Stimulated activated memory B cell treated with anti-CD40 and anti-IgM and Interleukin-4, amounts not matched to agents 10 μg/mL and 1 μg/mL and 100 μg/mL, for 72 hours (primary cell): ENCODE data around the gene PTHLH.

Source experiments
- ATAC-seq: fragments of 150-1000 bp; cut with Tn5 transposase; 2 replicates; pipeline ENCODE4 v1.10.0; 2021
- H3K27ac Mint-ChIP-seq: one replicate; pipeline ENCODE4 v1.8.0; 2022; ENCODE audit warnings: mild to moderate bottlenecking, mixed read lengths
- H3K27me3 Mint-ChIP-seq: one replicate; pipeline ENCODE4 v1.8.0; 2022; ENCODE audit warnings: mixed read lengths
- H3K36me3 Mint-ChIP-seq: one replicate; pipeline ENCODE4 v1.8.0; 2022; ENCODE audit warnings: mixed read lengths
- H3K4me1 Mint-ChIP-seq: one replicate; pipeline ENCODE4 v1.8.0; 2022; ENCODE audit warnings: mixed read lengths
- H3K4me3 Mint-ChIP-seq: one replicate; pipeline ENCODE4 v1.8.0; 2022; ENCODE audit warnings: mild to moderate bottlenecking, moderate library complexity, mixed read lengths
- H3K9me3 Mint-ChIP-seq: one replicate; pipeline ENCODE4 v1.8.0; 2022; ENCODE audit warnings: mixed read lengths

PTHLH gene

GRCh38 chr12:27972721-27973120 is at the start of gene PTHLH:
Gene PTHLH, minus strand, starts transcription at chr12:27972733. Its CDS starts 3,239 bp downstream, at chr12:27969494.
- Mint-ChIP-seq H3K9me3 (no peaks in the 10 kb centered on the region), H3K4me1 (peaks cover 25% of the 10 kb centered on the region), H3K27ac (no peak within 1 kb of the TSS), H3K27me3 (peaks cover 88% of the 10 kb centered on the region), H3K36me3 (no peaks in the 10 kb centered on the region), H3K4me3 (no peak within 1 kb of the TSS)
- ATAC-seq = no peak

GRCh38 chr12:28021704-28022103 is 49.2 kb upstream of the PTHLH start:
- no peaks in the 10 kb centered on the region for H3K9me3 Mint-ChIP-seq
- H3K4me1 Mint-ChIP-seq = no peaks in the 10 kb centered on the region
- no peaks in the 10 kb centered on the region for H3K36me3 Mint-ChIP-seq
- H3K4me3 Mint-ChIP-seq = no peak overlapping the region
- H3K27me3 Mint-ChIP-seq = peaks cover 23% of the 10 kb centered on the region
- no peak overlapping the region for H3K27ac Mint-ChIP-seq
- ATAC-seq = no peak

- no peak for ATAC-seq
- Mint-ChIP-seq H3K27me3 (peaks cover 4% of the 10 kb centered on the region), H3K4me3 (no peak overlapping the region), H3K27ac (no peak overlapping the region), H3K9me3 (no peaks in the 10 kb centered on the region), H3K4me1 (no peaks in the 10 kb centered on the region), H3K36me3 (no peaks in the 10 kb centered on the region)
Measured at GRCh38 chr12:28017873-28018255, 45.3 kb upstream of the PTHLH start.

GRCh38 chr12:28017126-28017872 is 44.8 kb upstream of the PTHLH start:
- ATAC-seq = peak; percentile 37
- no peaks in the 10 kb centered on the region for H3K4me1 Mint-ChIP-seq

GRCh38 chr12:28015165-28015564 is 42.6 kb upstream of the PTHLH start:
- H3K36me3 Mint-ChIP-seq = no peaks in the 10 kb centered on the region
- H3K27me3 Mint-ChIP-seq = no peaks in the 10 kb centered on the region
- ATAC-seq = no peak
- H3K27ac Mint-ChIP-seq = no peak overlapping the region
- no peak overlapping the region for H3K4me3 Mint-ChIP-seq
- no peaks in the 10 kb centered on the region for H3K9me3 Mint-ChIP-seq
- no peaks in the 10 kb centered on the region for H3K4me1 Mint-ChIP-seq

More at GRCh38 chr12:28017126-28017872, 44.8 kb upstream of the PTHLH start:
- H3K27me3 Mint-ChIP-seq = no peaks in the 10 kb centered on the region
- no peaks in the 10 kb centered on the region for H3K9me3 Mint-ChIP-seq
- H3K36me3 Mint-ChIP-seq = no peaks in the 10 kb centered on the region
- H3K27ac Mint-ChIP-seq = no peak overlapping the region
- H3K4me3 Mint-ChIP-seq = no peak overlapping the region

GRCh38 chr12:28014196-28014595 is 41.7 kb upstream of the PTHLH start:
- ATAC-seq = no peak
- H3K9me3 Mint-ChIP-seq = no peaks in the 10 kb centered on the region
- no peaks in the 10 kb centered on the region for H3K36me3 Mint-ChIP-seq
- no peak overlapping the region for H3K4me3 Mint-ChIP-seq
- H3K4me1 Mint-ChIP-seq = no peaks in the 10 kb centered on the region
- H3K27me3 Mint-ChIP-seq = no peaks in the 10 kb centered on the region
- no peak overlapping the region for H3K27ac Mint-ChIP-seq

GRCh38 chr12:28012333-28012918 is 39.9 kb upstream of the PTHLH start:
- Mint-ChIP-seq H3K27me3 (no peaks in the 10 kb centered on the region), H3K4me1 (no peaks in the 10 kb centered on the region), H3K36me3 (no peaks in the 10 kb centered on the region), H3K9me3 (no peaks in the 10 kb centered on the region), H3K4me3 (no peak overlapping the region), H3K27ac (no peak overlapping the region)
- no peak for ATAC-seq

GRCh38 chr12:28010036-28010435 is 37.5 kb upstream of the PTHLH start:
- Mint-ChIP-seq H3K36me3 (no peaks in the 10 kb centered on the region), H3K9me3 (no peaks in the 10 kb centered on the region), H3K27me3 (no peaks in the 10 kb centered on the region), H3K4me3 (no peak overlapping the region), H3K4me1 (no peaks in the 10 kb centered on the region), H3K27ac (no peak overlapping the region)
- no peak for ATAC-seq

GRCh38 chr12:27999970-28000369 is 27.4 kb upstream of the PTHLH start:
- no peak overlapping the region for H3K4me3 Mint-ChIP-seq
- H3K27me3 Mint-ChIP-seq = no peaks in the 10 kb centered on the region
- no peaks in the 10 kb centered on the region for H3K4me1 Mint-ChIP-seq
- H3K9me3 Mint-ChIP-seq = no peaks in the 10 kb centered on the region
- no peaks in the 10 kb centered on the region for H3K36me3 Mint-ChIP-seq
- no peak for ATAC-seq
- no peak overlapping the region for H3K27ac Mint-ChIP-seq

- no peaks in the 10 kb centered on the region for H3K27me3 Mint-ChIP-seq
- no peaks in the 10 kb centered on the region for H3K4me1 Mint-ChIP-seq
- no peaks in the 10 kb centered on the region for H3K9me3 Mint-ChIP-seq
- H3K4me3 Mint-ChIP-seq = no peak overlapping the region
- H3K27ac Mint-ChIP-seq = no peak overlapping the region
- H3K36me3 Mint-ChIP-seq = no peaks in the 10 kb centered on the region
- ATAC-seq = no peak
Measured at GRCh38 chr12:27999521-27999920, 27.0 kb upstream of the PTHLH start.

GRCh38 chr12:27998658-27999057 is 26.1 kb upstream of the PTHLH start:
- ATAC-seq = no peak
- no peaks in the 10 kb centered on the region for H3K9me3 Mint-ChIP-seq
- no peaks in the 10 kb centered on the region for H3K4me1 Mint-ChIP-seq
- H3K27me3 Mint-ChIP-seq = no peaks in the 10 kb centered on the region
- H3K27ac Mint-ChIP-seq = no peak overlapping the region
- H3K36me3 Mint-ChIP-seq = no peaks in the 10 kb centered on the region
- H3K4me3 Mint-ChIP-seq = no peak overlapping the region

- no peak for ATAC-seq
- H3K27ac Mint-ChIP-seq = no peak overlapping the region
- no peaks in the 10 kb centered on the region for H3K9me3 Mint-ChIP-seq
- no peak overlapping the region for H3K4me3 Mint-ChIP-seq
- no peaks in the 10 kb centered on the region for H3K36me3 Mint-ChIP-seq
- H3K4me1 Mint-ChIP-seq = no peaks in the 10 kb centered on the region
- H3K27me3 Mint-ChIP-seq = no peaks in the 10 kb centered on the region
Measured at GRCh38 chr12:27998170-27998569, 25.6 kb upstream of the PTHLH start.

GRCh38 chr12:27996761-27997160 is 24.2 kb upstream of the PTHLH start:
- no peak overlapping the region for H3K27ac Mint-ChIP-seq

GRCh38 chr12:27995406-27995805 is 22.9 kb upstream of the PTHLH start:
- Mint-ChIP-seq H3K4me3 (no peak overlapping the region), H3K9me3 (no peaks in the 10 kb centered on the region), H3K27me3 (no peaks in the 10 kb centered on the region), H3K27ac (no peak overlapping the region), H3K4me1 (no peaks in the 10 kb centered on the region), H3K36me3 (no peaks in the 10 kb centered on the region)
- ATAC-seq = no peak

More at GRCh38 chr12:27996761-27997160, 24.2 kb upstream of the PTHLH start:
- no peaks in the 10 kb centered on the region for H3K36me3 Mint-ChIP-seq
- no peak overlapping the region for H3K4me3 Mint-ChIP-seq
- ATAC-seq = no peak
- no peaks in the 10 kb centered on the region for H3K4me1 Mint-ChIP-seq
- no peaks in the 10 kb centered on the region for H3K9me3 Mint-ChIP-seq
- H3K27me3 Mint-ChIP-seq = no peaks in the 10 kb centered on the region

- H3K4me1 Mint-ChIP-seq = no peaks in the 10 kb centered on the region
- H3K27me3 Mint-ChIP-seq = peaks cover 9% of the 10 kb centered on the region
- no peak overlapping the region for H3K27ac Mint-ChIP-seq
- no peaks in the 10 kb centered on the region for H3K9me3 Mint-ChIP-seq
- no peak for ATAC-seq
- no peaks in the 10 kb centered on the region for H3K36me3 Mint-ChIP-seq
- H3K4me3 Mint-ChIP-seq = no peak overlapping the region
Measured at GRCh38 chr12:27988594-27989233, 16.2 kb upstream of the PTHLH start.

GRCh38 chr12:27987331-27987730 is 14.8 kb upstream of the PTHLH start:
- H3K4me1 Mint-ChIP-seq = no peaks in the 10 kb centered on the region
- H3K27me3 Mint-ChIP-seq = peaks cover 10% of the 10 kb centered on the region
- no peaks in the 10 kb centered on the region for H3K36me3 Mint-ChIP-seq
- no peak overlapping the region for H3K4me3 Mint-ChIP-seq
- no peak for ATAC-seq
- H3K27ac Mint-ChIP-seq = no peak overlapping the region
- no peaks in the 10 kb centered on the region for H3K9me3 Mint-ChIP-seq
